CD8-positive, alpha-beta memory T cell (primary cell): ENCODE data around the gene CPNE6. TPM values are rescaled to one million over a fixed set of nuclear protein-coding genes. Genes with fewer than 3 reads are reported as not detected.
A peak's percentile ranks its signal among the peaks of the same experiment; 100 is the strongest.

Experiments
- CTCF ChIA-PET: fragments of 350-600 bp; sonication (Branson Sonifier 250); formaldehyde crosslinking; loops from one replicate; lab custom pipeline; 2021; ENCODE audit warnings: antibody characterized with exemption; lab: Charles Lee
- POLR2A ChIA-PET: fragments of 350-600 bp; sonication (Branson Sonifier 250); formaldehyde crosslinking; loops from one replicate; lab custom pipeline; 2021; ENCODE audit warnings: antibody characterized with exemption; lab: Charles Lee
- DNase-seq, 5 donors: peaks; one replicate each; pipeline versions ENCODE4 v3.0.0 to v3.0.0-alpha.2; 2020 to 2022; ENCODE audit warnings: mixed read lengths in 1 of 5
- H3K27ac ChIP-seq: one replicate; pipeline ENCODE4 v1.7.0; 2013; ENCODE audit warnings: low read depth, mild to moderate bottlenecking, low read length, moderate library complexity
- H3K27me3 ChIP-seq: 2 replicates; pipeline ENCODE4 v1.7.0; 2013; ENCODE audit warnings: low read length, mild to moderate bottlenecking; ENCODE audit not compliant: insufficient read depth, poor library complexity, severe bottlenecking
- H3K36me3 ChIP-seq: 2 replicates; pipeline ENCODE4 v1.7.0; 2013; ENCODE audit warnings: mild to moderate bottlenecking, low read length, moderate library complexity; ENCODE audit not compliant: insufficient read depth
- H3K4me1 ChIP-seq: 2 replicates; pipeline ENCODE4 v1.7.0; 2013; ENCODE audit warnings: mild to moderate bottlenecking, low read length, moderate library complexity; ENCODE audit not compliant: insufficient read depth
- H3K4me3 ChIP-seq: 2 replicates; pipeline ENCODE4 v1.7.0; 2013; ENCODE audit warnings: mild to moderate bottlenecking, low read length
- H3K9me3 ChIP-seq: 2 replicates; pipeline ENCODE4 v1.7.0; 2013; ENCODE audit warnings: mild to moderate bottlenecking, low read length
- H3K27ac Mint-ChIP-seq, 8 donors: one replicate each; pipeline ENCODE4 v1.8.0; 2020 to 2021; ENCODE audit warnings: mixed read lengths in 8 of 8, mild to moderate bottlenecking in 6 of 8, inconsistent platforms in 3 of 8, moderate library complexity in 3 of 8
- H3K27me3 Mint-ChIP-seq, 2 donors: one replicate each; pipeline ENCODE4 v1.8.0; 2020 to 2021; ENCODE audit warnings: mixed read lengths in 2 of 2, mild to moderate bottlenecking in 1 of 2, moderate library complexity in 1 of 2
- H3K36me3 Mint-ChIP-seq, 3 donors: one replicate each; pipeline ENCODE4 v1.8.0; 2020 to 2021; ENCODE audit warnings: mixed read lengths in 3 of 3, inconsistent platforms in 1 of 3, mild to moderate bottlenecking in 1 of 3
- H3K4me1 Mint-ChIP-seq, 3 donors: one replicate each; pipeline ENCODE4 v1.8.0; 2020 to 2021; ENCODE audit warnings: mixed read lengths in 3 of 3, inconsistent platforms in 1 of 3, mild to moderate bottlenecking in 1 of 3
- H3K4me3 Mint-ChIP-seq, 7 donors: one replicate each; pipeline ENCODE4 v1.8.0; 2020 to 2021; ENCODE audit warnings: mixed read lengths in 7 of 7, mild to moderate bottlenecking in 6 of 7, moderate library complexity in 4 of 7, inconsistent platforms in 2 of 7
- H3K9me3 Mint-ChIP-seq, 5 donors: one replicate each; pipeline ENCODE4 v1.8.0; 2020 to 2022; ENCODE audit warnings: mixed read lengths in 5 of 5, mild to moderate bottlenecking in 3 of 5, moderate library complexity in 2 of 5, inconsistent platforms in 1 of 5
- polyA plus RNA-seq: library from polyadenylated mRNA; unstranded; fragments of 300-500 nt; fragmentation: Illumina TruSeq; gene quantifications from one replicate; pipeline ENCODE4 v1.2.3, GENCODE V29; 2021
- total RNA-seq, 2 experiments: library from RNA; stranded (reverse); gene quantifications; one replicate each; pipeline ENCODE4 v1.2.3, GENCODE V29; 2021

The CPNE6 gene
- total and polyA plus RNA-seq, 3 experiments from 2014 or later, result not detected

DNA sequence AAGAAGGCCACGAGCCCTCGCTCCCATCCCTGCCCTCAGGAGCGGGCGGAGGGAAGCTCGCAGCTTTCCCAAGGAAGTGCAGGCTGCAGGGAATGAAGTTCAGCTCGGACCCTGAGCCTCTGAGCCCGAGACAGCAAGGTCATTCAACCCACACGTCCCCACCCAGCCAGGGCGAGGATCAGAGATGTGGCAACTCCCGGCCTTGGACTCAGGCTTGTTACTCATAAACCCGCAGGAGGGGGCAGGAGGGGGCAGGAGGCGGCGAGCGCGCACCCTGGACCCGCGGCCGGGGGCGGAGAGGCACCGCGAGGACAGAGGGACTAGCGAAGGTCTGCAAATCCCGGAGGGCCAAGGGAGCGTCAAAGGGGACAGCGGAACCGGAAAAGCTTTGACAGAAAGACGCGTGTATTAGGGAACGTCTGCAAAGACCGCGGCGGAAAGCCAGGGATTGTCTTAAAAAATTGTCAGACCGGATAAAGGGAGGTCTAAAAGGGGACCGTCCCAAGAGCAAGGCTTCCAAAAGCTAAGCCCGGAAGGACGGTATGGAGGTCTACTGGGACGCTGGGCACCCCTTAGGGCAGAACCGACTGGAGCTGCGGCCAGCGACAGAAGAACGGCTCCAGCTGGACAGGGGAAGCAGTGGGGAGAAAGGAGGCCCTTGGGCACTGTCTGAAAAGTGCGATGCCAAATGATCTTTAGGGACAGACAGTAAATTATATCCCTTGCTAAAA lies 42.6 kb downstream of the CPNE6 start:
- CTCF ChIA-PET, result interaction anchor here (0.8 to 4.4 kb wide), 18 partner anchors 8 to 194 kb away, joined by 3 to 34 read pairs (median 6); partner anchors contain the start of genes CIDEB, EMC9, IRF9 and PSME1
- H3K4me3 ChIP-seq, result peak overlapping the region; percentile 99

DNA sequence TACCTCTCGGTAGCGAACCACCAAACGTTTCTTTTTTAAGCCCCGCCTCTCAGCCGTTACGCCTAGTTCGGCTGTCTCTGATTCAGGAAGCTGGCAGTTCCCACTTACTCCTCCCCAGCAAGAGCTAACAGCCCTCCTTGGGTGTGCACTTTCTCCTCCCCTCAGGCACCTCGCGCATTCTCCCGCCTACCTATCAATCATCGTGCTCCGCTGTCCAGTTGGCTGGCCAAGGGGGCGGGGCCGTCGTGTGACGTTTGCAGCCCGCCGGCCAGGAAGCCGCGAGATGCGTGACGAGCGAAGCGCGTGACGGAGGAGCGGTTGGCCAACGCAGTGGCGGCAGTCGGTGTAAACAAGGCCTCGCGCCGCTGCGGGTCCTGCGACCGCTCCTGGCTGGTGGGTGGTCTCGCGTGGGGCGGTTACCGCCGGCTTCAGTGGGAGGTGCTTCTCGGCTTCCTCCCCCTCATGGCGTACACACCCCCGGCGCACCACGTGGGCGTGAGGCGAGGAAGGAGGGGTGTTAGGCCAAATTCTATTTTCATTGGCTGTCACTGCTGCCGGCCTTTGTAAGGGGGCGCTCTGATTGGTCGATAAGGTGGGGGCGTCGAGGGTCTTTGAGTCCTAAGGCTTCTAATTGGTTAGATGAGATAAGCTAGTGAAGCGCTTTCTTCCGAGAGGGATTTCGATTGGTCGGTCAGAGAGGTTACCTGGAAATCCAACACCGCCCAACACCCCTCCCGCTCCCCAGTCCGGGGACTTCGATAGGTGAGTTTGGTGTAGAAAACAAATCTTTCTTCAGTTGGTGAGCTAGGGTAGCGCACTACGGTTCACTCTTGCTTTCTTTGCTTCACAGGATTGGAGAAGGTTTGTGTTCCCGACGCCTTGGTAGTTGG lies 43.4 kb downstream of the CPNE6 start, which contains the start of the genes DCAF11 and NRL:
TSS of gene DCAF11 (plus strand) at position 246 of the 890 bp plus-strand sequence. CDS start 818 bp downstream, outside the sequence.
TSS of gene NRL (minus strand) at position 418 of the 890 bp plus-strand sequence. CDS start 32,101 bp downstream, outside the sequence.
- POLR2A ChIA-PET, result interaction anchor here (0.7 to 4.6 kb wide), 22 partner anchors 11 to 794 kb away, joined by 3 to 58 read pairs (median 6); partner anchors contain the start of genes CHMP4A, DHRS1, DHRS4 and EMC9
- peak within 1 kb of the TSS; percentile 98 for H3K27ac ChIP-seq
- peaks cover 27% of the 10 kb centered on the region for H3K36me3 ChIP-seq
- peaks cover 5 to 54% (median 19%) of the 10 kb centered on the region in 3 donors for H3K36me3 Mint-ChIP-seq
- peaks cover 30 to 37% (median 36%) of the 10 kb centered on the region in 3 donors for H3K4me1 Mint-ChIP-seq
- H3K9me3 ChIP-seq, result no peaks in the 10 kb centered on the region
- no peaks in the 10 kb centered on the region for H3K9me3 Mint-ChIP-seq
- CTCF ChIA-PET, result interaction anchor here (0.8 to 4.4 kb wide), 23 partner anchors 8 to 327 kb away, joined by 3 to 34 read pairs (median 6); partner anchors contain the start of genes CHMP4A, CIDEB, EMC9 and IPO4
- H3K27me3 ChIP-seq, result no peaks in the 10 kb centered on the region
- H3K4me3 Mint-ChIP-seq, result peak within 1 kb of the TSS; percentile 96 to 100 (median 98)
- DNase-seq, result peak; percentile 97 to 100 (median 99)
- H3K27ac Mint-ChIP-seq, result peak within 1 kb of the TSS; percentile 98 to 100 (median 99)
- H3K4me1 ChIP-seq, result peaks cover 28% of the 10 kb centered on the region
- H3K4me3 ChIP-seq, result peak within 1 kb of the TSS; percentile 99
- H3K27me3 Mint-ChIP-seq, result peaks cover 0 to 5% of the 10 kb centered on the region in 2 donors

More for the DNA sequence above, 42.6 kb downstream of the CPNE6 start:
- no peaks in the 10 kb centered on the region for H3K9me3 Mint-ChIP-seq
- H3K27me3 ChIP-seq, result no peaks in the 10 kb centered on the region
- DNase-seq, result peak in 4 of 5 donors; percentile 69 to 88 (median 79)
- peaks cover 31 to 39% (median 38%) of the 10 kb centered on the region in 3 donors for H3K4me1 Mint-ChIP-seq
- H3K4me3 Mint-ChIP-seq, result peak overlapping the region; percentile 96 to 100 (median 98)
- H3K36me3 ChIP-seq, result peaks cover 19% of the 10 kb centered on the region
- POLR2A ChIA-PET, result interaction anchor here (0.7 to 4.6 kb wide), 19 partner anchors 12 to 317 kb away, joined by 3 to 58 read pairs (median 10); partner anchors contain the start of genes CHMP4A, DHRS1, EMC9 and IRF9
- no peaks in the 10 kb centered on the region for H3K9me3 ChIP-seq
- H3K27ac Mint-ChIP-seq, result peak overlapping the region; percentile 98 to 100 (median 99)
- peaks cover 34% of the 10 kb centered on the region for H3K4me1 ChIP-seq
- H3K27ac ChIP-seq, result peak overlapping the region; percentile 98
- peaks cover 0 to 5% of the 10 kb centered on the region in 2 donors for H3K27me3 Mint-ChIP-seq
- peaks cover under 1 to 46% (median 13%) of the 10 kb centered on the region in 3 donors for H3K36me3 Mint-ChIP-seq

DNA sequence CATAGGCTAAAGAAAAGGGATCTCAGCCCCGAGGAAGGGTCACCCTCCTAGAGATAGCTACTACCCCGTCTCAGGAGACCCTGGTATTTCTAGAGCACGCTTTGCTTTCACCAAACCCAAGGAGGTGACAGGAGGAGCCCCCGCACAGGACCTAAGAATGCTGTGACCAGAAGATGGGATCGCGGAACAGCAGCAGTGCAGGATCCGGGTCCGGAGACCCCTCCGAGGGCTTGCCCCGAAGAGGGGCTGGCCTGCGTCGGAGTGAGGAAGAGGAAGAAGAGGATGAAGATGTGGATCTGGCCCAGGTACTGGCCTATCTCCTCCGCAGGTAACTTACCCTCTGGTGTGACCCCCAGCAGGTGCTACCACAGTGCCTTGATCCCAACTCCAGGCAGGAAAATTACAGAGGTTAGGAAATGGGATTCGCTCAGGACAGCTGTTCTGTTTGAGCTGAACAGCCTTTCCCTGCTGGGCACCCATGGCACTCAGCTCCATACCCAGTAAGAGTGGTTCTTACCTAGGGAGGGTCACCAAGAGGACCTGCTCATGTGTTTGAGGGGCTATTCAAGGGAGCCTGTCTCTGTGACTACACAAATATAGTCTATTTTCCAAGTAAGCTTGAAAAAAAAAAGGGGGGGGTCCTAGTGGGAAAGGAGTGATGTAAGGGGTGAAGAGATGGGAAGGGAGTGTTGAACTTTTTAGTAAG lies 44.2 kb downstream of the CPNE6 start:
- H3K27ac Mint-ChIP-seq, result peak overlapping the region; percentile 98 to 100 (median 99)
- H3K4me1 ChIP-seq, result peaks cover 28% of the 10 kb centered on the region
- no peaks in the 10 kb centered on the region for H3K27me3 ChIP-seq
- H3K27ac ChIP-seq, result peak overlapping the region; percentile 98
- no peaks in the 10 kb centered on the region for H3K9me3 ChIP-seq
- peaks cover 32% of the 10 kb centered on the region for H3K36me3 ChIP-seq
- H3K27me3 Mint-ChIP-seq, result peaks cover 0 to 5% of the 10 kb centered on the region in 2 donors
- H3K4me3 Mint-ChIP-seq, result peak overlapping the region; percentile 96 to 100 (median 98)
- H3K9me3 Mint-ChIP-seq, result no peaks in the 10 kb centered on the region
- peaks cover 30 to 37% (median 35%) of the 10 kb centered on the region in 3 donors for H3K4me1 Mint-ChIP-seq
- peak overlapping the region; percentile 93 for H3K4me3 ChIP-seq
- no peak for DNase-seq
- ChIA-PET CTCF (interaction anchor here (1.0 to 4.4 kb wide), 19 partner anchors 9 to 326 kb away, joined by 3 to 34 read pairs (median 8); partner anchors contain the start of genes CHMP4A, CIDEB, EMC9 and IPO4), POLR2A (interaction anchor here (0.9 to 4.6 kb wide), 19 partner anchors 10 to 795 kb away, joined by 3 to 58 read pairs (median 10); partner anchors contain the start of genes CHMP4A, DHRS1, DHRS4 and EMC9)
- peaks cover 5 to 58% (median 19%) of the 10 kb centered on the region in 3 donors for H3K36me3 Mint-ChIP-seq

DNA sequence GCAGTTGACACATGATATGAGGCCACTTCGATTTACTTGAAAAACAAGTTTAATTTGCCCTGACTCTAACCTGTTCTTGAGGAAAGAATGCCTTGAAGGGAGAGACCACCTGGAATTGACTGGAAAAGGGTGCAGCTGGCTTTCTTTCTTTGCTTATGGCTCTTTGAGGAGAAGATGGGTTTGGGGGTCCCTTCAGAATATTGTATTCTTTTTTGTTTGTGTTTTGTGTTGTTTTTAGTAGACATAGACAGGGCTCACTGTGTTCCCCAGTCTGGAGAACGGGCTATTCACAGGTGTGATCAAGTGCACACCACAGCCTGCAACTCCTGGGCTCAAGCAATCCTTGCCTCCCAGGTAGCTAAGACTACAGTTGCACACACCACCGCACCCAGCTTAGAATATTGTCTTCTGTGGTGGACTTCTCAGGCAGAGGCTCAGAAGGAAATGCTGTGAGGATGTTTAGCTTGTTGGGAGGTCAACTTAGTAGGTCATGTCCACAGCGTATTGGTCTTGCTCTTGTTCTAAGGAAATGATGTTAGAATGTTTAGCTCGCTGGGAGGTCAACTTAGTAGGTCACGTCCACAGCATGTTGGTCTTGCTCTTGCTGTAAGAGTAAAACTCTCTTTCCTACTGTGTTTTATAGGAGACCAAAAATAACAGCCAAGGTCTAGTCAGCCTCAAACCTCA lies 44.9 kb downstream of the CPNE6 start:
- Histone ChIP-seq H3K4me1 (peaks cover 28% of the 10 kb centered on the region), H3K9me3 (no peaks in the 10 kb centered on the region), H3K36me3 (peaks cover 39% of the 10 kb centered on the region), H3K27me3 (no peaks in the 10 kb centered on the region), H3K4me3 (peak overlapping the region; percentile 93), H3K27ac (peak overlapping the region; percentile 98)
- CTCF ChIA-PET, result interaction anchor here (1.0 to 4.4 kb wide), 12 partner anchors 7 to 192 kb away, joined by 3 to 34 read pairs (median 10); partner anchors contain the start of genes CHMP4A, CIDEB, EMC9 and IPO4
- Mint-ChIP-seq H3K4me1 (peaks cover 30 to 37% (median 33%) of the 10 kb centered on the region in 3 donors), H3K9me3 (no peaks in the 10 kb centered on the region), H3K36me3 (peaks cover 5 to 65% (median 19%) of the 10 kb centered on the region in 3 donors), H3K27me3 (peaks cover 0 to 5% of the 10 kb centered on the region in 2 donors), H3K4me3 (peak overlapping the region; percentile 96 to 100 (median 98)), H3K27ac (peak overlapping the region; percentile 79 to 100 (median 99))
- POLR2A ChIA-PET, result interaction anchor here (1.1 to 4.6 kb wide), 6 partner anchors 16 to 163 kb away, joined by 3 to 58 read pairs (median 21); partner anchors contain the start of genes DHRS4, EMC9, PCK2 and PSME1
- DNase-seq, result no peak

DNA sequence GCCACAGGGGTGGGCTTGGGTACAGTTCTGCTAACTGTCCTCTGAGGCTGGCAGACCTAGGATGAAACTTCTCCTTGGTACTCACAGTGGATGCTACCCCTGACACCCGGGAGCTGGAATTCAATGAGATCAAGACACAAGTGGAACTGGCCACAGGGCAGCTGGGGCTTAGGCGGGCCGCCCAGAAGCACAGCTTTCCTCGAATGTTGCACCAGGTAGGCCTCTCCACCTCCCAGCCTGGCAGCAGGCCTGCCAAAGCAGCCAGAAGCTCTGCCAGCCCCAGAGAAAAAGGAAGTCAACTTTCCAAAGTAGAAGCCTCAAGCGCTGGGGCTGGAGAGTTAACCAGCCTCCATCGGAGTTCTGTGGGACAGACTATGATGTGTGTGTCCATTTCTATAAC lies 45.8 kb downstream of the CPNE6 start:
- H3K36me3 ChIP-seq, result peaks cover 45% of the 10 kb centered on the region
- peaks cover 30 to 37% (median 33%) of the 10 kb centered on the region in 3 donors for H3K4me1 Mint-ChIP-seq
- DNase-seq, result no peak
- H3K4me3 Mint-ChIP-seq, result peak overlapping the region in 1 of 7 donors; percentile 49
- ChIA-PET POLR2A (interaction anchor here (1.1 to 4.6 kb wide), 2 partner anchors 15 to 20 kb away, joined by 4 to 58 read pairs; partner anchors contain the start of gene PSME1), CTCF (interaction anchor here (1.2 to 4.4 kb wide), 7 partner anchors 8 to 44 kb away, joined by 4 to 34 read pairs (median 9); partner anchors contain the start of genes EMC9, IRF9, PSME1 and PSME2)
- no peak overlapping the region for H3K27ac ChIP-seq
- peaks cover 5 to 70% (median 22%) of the 10 kb centered on the region in 3 donors for H3K36me3 Mint-ChIP-seq
- peaks cover 28% of the 10 kb centered on the region for H3K4me1 ChIP-seq
- H3K4me3 ChIP-seq, result no peak overlapping the region
- peaks cover 0 to 5% of the 10 kb centered on the region in 2 donors for H3K27me3 Mint-ChIP-seq
- H3K27ac Mint-ChIP-seq, result peak overlapping the region in 1 of 8 donors; percentile 36
- H3K9me3 ChIP-seq, result no peaks in the 10 kb centered on the region
- H3K9me3 Mint-ChIP-seq, result no peaks in the 10 kb centered on the region
- no peaks in the 10 kb centered on the region for H3K27me3 ChIP-seq

DNA sequence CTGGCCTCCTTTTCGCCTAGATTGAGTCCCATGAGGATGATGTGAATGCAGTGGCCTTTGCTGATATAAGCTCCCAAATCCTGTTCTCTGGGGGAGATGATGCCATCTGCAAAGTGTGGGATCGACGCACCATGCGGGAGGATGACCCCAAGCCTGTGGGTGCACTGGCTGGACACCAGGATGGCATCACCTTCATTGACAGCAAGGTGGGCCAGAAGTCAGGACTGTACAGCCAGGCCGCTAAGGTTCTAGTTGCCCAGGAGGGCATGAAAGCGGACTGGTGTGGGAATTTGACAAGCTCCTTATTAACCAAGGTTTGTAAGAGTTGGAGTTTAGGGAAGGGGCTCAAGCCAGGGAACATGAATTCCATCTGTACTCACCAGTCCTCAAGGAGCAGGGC lies 48.3 kb downstream of the CPNE6 start:
- ChIA-PET POLR2A (no interaction called here), CTCF (interaction anchor here (1.3 to 2.4 kb wide), 3 partner anchors 27 to 214 kb away, joined by 3 to 13 read pairs (median 4); partner anchors contain the start of genes IRF9, PSME2 and RNF31)
- H3K4me1 Mint-ChIP-seq, result peaks cover 27 to 37% (median 29%) of the 10 kb centered on the region in 3 donors

More for the DNA sequence above, 48.3 kb downstream of the CPNE6 start:
- no peak overlapping the region for H3K4me3 ChIP-seq
- peak overlapping the region in 1 of 8 donors; percentile 46 for H3K27ac Mint-ChIP-seq
- no peak for DNase-seq
- no peaks in the 10 kb centered on the region for H3K9me3 Mint-ChIP-seq
- peak overlapping the region in 1 of 7 donors; percentile 44 for H3K4me3 Mint-ChIP-seq
- no peaks in the 10 kb centered on the region for H3K27me3 ChIP-seq
- no peak overlapping the region for H3K27ac ChIP-seq
- H3K36me3 Mint-ChIP-seq, result peaks cover 5 to 84% (median 25%) of the 10 kb centered on the region in 3 donors
- H3K27me3 Mint-ChIP-seq, result peaks cover 0 to 4% of the 10 kb centered on the region in 2 donors
- H3K9me3 ChIP-seq, result no peaks in the 10 kb centered on the region
- peaks cover 61% of the 10 kb centered on the region for H3K36me3 ChIP-seq
- peaks cover 24% of the 10 kb centered on the region for H3K4me1 ChIP-seq
